Spleen (tissue), 11 donors: ENCODE results near the gene TBC1D24. TPM values are rescaled to one million over a fixed set of nuclear protein-coding genes. Genes with fewer than 3 reads are reported as not detected.

Source experiments
- DNase-seq: peaks from one replicate; pipeline ENCODE4 v3.0.0-alpha.2; 2020
- H3K27ac ChIP-seq, 8 donors: fragments of 200-600 bp; sonication (generic) in 7 of 8; 1 replicate in 4 of 8; 2 replicates in 4 of 8; pipeline versions ENCODE4 v1.5.0 to v1.8.0; 2016 to 2021; ENCODE audit warnings: inconsistent platforms in 4 of 8, mild to moderate bottlenecking in 4 of 8, moderate library complexity in 1 of 8
- H3K27me3 ChIP-seq, 7 donors: fragments of 200-600 bp; sonication (generic) in 6 of 7; replicated peaks in 1 of 7; 1 replicate in 4 of 7; 2 replicates in 3 of 7; pipeline versions ENCODE4 v1.5.0 to v1.8.0; 2016 to 2021; ENCODE audit warnings: inconsistent platforms in 3 of 7, mild to moderate bottlenecking in 1 of 7
- H3K36me3 ChIP-seq, 6 donors: fragments of 200-600 bp; sonication (generic) in 5 of 6; 1 replicate in 4 of 6; 2 replicates in 2 of 6; pipeline versions ENCODE4 v1.5.0 to v1.8.0; 2016 to 2021; ENCODE audit warnings: inconsistent platforms in 2 of 6
- H3K4me1 ChIP-seq, 6 donors: fragments of 200-600 bp; sonication (generic) in 5 of 6; 1 replicate in 3 of 6; 2 replicates in 3 of 6; pipeline versions ENCODE4 v1.5.0 to v1.8.0; 2016 to 2021; ENCODE audit warnings: inconsistent platforms in 3 of 6
- H3K4me3 ChIP-seq, 8 donors: fragments of 200-600 bp; sonication (generic) in 7 of 8; 1 replicate in 4 of 8; 2 replicates in 4 of 8; pipeline versions ENCODE4 v1.5.0 to v1.8.0; 2016 to 2021; ENCODE audit warnings: inconsistent platforms in 4 of 8, mild to moderate bottlenecking in 4 of 8, moderate library complexity in 2 of 8
- H3K9me3 ChIP-seq, 8 donors: fragments of 200-600 bp; sonication (generic) in 7 of 8; 1 replicate in 4 of 8; 2 replicates in 4 of 8; pipeline versions ENCODE4 v1.5.0 to v1.8.0; 2016 to 2021; ENCODE audit warnings: inconsistent platforms in 4 of 8
- POLR2A ChIP-seq, 3 donors: fragments of 450-650 bp; IDR thresholded peaks; one replicate each; pipeline ENCODE4 v1.5.1; 2017; ENCODE audit warnings: antibody characterized with exemption in 3 of 3, mild to moderate bottlenecking in 1 of 3
- POLR2AphosphoS5 ChIP-seq, 3 donors: sonication (generic); formaldehyde crosslinking; IDR thresholded peaks; one replicate each; pipeline ENCODE4 v1.5.1; 2017; ENCODE audit warnings: antibody characterized with exemption in 3 of 3
- WGBS, 5 donors: extraction: QIAGEN DNeasy Blood & Tissue Kit in 3 of 5; methylation state at CpG; one replicate each; pipeline versions ENCODE4 v1.1.5 to v1.1.7; 2013 to 2018; 5-methylcytosine and 5-hydroxymethylcytosine counted together
- intact Hi-C: fragments of 100-400 bp; cut with DNase I; formaldehyde crosslinking; loops from one replicate; pipeline ENCODE4 v1.15.0; 2023; ENCODE audit warnings: low total_unique reads
- polyA plus RNA-seq, 3 donors: library from polyadenylated mRNA; stranded (reverse); fragments of 200-250 nt; gene quantifications; one replicate each; pipeline ENCODE4 v1.2.1, GENCODE V29; 2013
- total RNA-seq, 7 donors: library from RNA; depleted of rRNA in 3 of 7; stranded (reverse); fragments of >200 nt in 3 of 7; fragmentation: NEBNext Ultra II Directional in 4 of 7; extraction: Animal tissue kit (Norgen Biotek cat#: 25700) in 4 of 7; gene quantifications; one replicate each; pipeline versions ENCODE4 v1.1.0 to v1.2.1, GENCODE V29; 2016 to 2021
- TF ChIP-seq, protein P1 (sequence below), 11 experiments: fragments of 200-600 bp in 7 of 11; fragments of 450-650 bp in 4 of 11; sonication (generic) in 4 of 11; IDR thresholded peaks in 8 of 11; conservative IDR thresholded peaks in 3 of 11; 1 replicate in 7 of 11; 2 replicates in 4 of 11; pipeline versions ENCODE4 v1.4.0 to v1.8.0; 2016 to 2021; ENCODE audit warnings: antibody characterized with exemption in 11 of 11, inconsistent platforms in 4 of 11, mild to moderate bottlenecking in 1 of 11
- donor health status: healthy with polysubstance abuse.
- donor health status: DM: no; HTN: no; CAD: no; lungs with moderate emphysema.
- donor health status: DM: no; HTN: no; CAD: no.
- donor health status: Bipolar disorder and iron deficiency.
- donor health status: healthy.
- donor health status: DM: no; HTN: no; CAD: no.
- donor health status: DM: yes; HTN: yes; CAD: no.

Gene TBC1D24
- total and polyA plus RNA-seq, 10 donors = 2.2 to 15.3 (median 11.3) TPM

- no peaks in the 10 kb centered on the region for H3K27me3 ChIP-seq
- 96 to 98% (median 96%) methylated on average over 9 to 21 of the region's 21 CpGs for WGBS, 5 donors
- no peak overlapping the region for H3K4me3 ChIP-seq
- no peak overlapping the region for H3K27ac ChIP-seq
- H3K36me3 ChIP-seq = peaks cover 0 to 62% (median 19%) of the 10 kb centered on the region in 6 donors
- intact Hi-C loops = no loop called here
- TF ChIP-seq POLR2A (IDR thresholded peaks at IDR 0.05) = no peak
- TF ChIP-seq, protein P1, sequence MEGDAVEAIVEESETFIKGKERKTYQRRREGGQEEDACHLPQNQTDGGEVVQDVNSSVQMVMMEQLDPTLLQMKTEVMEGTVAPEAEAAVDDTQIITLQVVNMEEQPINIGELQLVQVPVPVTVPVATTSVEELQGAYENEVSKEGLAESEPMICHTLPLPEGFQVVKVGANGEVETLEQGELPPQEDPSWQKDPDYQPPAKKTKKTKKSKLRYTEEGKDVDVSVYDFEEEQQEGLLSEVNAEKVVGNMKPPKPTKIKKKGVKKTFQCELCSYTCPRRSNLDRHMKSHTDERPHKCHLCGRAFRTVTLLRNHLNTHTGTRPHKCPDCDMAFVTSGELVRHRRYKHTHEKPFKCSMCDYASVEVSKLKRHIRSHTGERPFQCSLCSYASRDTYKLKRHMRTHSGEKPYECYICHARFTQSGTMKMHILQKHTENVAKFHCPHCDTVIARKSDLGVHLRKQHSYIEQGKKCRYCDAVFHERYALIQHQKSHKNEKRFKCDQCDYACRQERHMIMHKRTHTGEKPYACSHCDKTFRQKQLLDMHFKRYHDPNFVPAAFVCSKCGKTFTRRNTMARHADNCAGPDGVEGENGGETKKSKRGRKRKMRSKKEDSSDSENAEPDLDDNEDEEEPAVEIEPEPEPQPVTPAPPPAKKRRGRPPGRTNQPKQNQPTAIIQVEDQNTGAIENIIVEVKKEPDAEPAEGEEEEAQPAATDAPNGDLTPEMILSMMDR (IDR thresholded peaks at IDR 0.05 in 8 of 11, conservative IDR thresholded peaks at IDR 0.05 in 3 of 11) = no peak
- no peak for TF ChIP-seq POLR2AphosphoS5 (IDR thresholded peaks at IDR 0.05)
- DNase-seq = no peak
- H3K4me1 ChIP-seq = peaks cover 0 to 26% (median 18%) of the 10 kb centered on the region in 6 donors
- no peaks in the 10 kb centered on the region for H3K9me3 ChIP-seq
Measured at GRCh38 chr16:2456551-2457153, 18.3 kb upstream of the TBC1D24 start.

DNA sequence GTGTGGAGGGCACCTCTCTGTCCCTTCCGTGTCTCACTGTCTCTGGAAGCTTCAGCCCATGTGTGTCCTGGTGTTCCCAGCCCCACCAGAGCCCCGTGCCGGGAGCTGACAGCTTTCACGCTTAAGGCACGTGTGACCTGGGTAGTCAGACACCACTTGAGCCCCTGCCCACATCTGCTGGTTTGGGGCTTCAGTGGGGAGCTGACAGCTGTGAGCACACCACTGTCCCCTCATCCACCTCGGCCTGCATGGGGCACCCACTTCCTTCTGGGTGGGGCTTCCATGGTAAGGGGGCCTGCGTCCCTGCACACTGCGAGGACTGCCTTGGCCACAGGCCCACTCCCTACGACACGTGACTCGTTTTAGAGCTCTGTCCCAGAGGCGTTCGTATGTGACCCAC, 17.7 kb upstream of the TBC1D24 start:
- peaks cover 0 to 26% (median 18%) of the 10 kb centered on the region in 6 donors for H3K4me1 ChIP-seq
- intact Hi-C loops = no loop called here
- WGBS, 5 donors = 75 to 84% (median 80%) methylated on average over 13 of the region's 13 CpGs
- H3K36me3 ChIP-seq = peaks cover 0 to 56% (median 17%) of the 10 kb centered on the region in 6 donors
- H3K27me3 ChIP-seq = no peaks in the 10 kb centered on the region
- H3K4me3 ChIP-seq = no peak overlapping the region
- H3K9me3 ChIP-seq = no peaks in the 10 kb centered on the region
- no peak for TF ChIP-seq POLR2A (IDR thresholded peaks at IDR 0.05)
- TF ChIP-seq POLR2AphosphoS5 (IDR thresholded peaks at IDR 0.05) = peak in 1 of 3 donors; percentile 19
- no peak overlapping the region for H3K27ac ChIP-seq
- no peak for DNase-seq

GRCh38 chr16:2457946-2458345, 17.0 kb upstream of the TBC1D24 start:
- no peaks in the 10 kb centered on the region for H3K27me3 ChIP-seq
- TF ChIP-seq POLR2A (IDR thresholded peaks at IDR 0.05) (no peak), POLR2AphosphoS5 (IDR thresholded peaks at IDR 0.05) (no peak)
- TF ChIP-seq, protein P1 (IDR thresholded peaks at IDR 0.05 in 8 of 11, conservative IDR thresholded peaks at IDR 0.05 in 3 of 11) = no peak
- DNase-seq = no peak
- no peak overlapping the region for H3K4me3 ChIP-seq
- peaks cover 0 to 49% (median 17%) of the 10 kb centered on the region in 6 donors for H3K36me3 ChIP-seq
- 81 to 93% (median 87%) methylated on average over 7 of the region's 7 CpGs for WGBS, 5 donors
- no peaks in the 10 kb centered on the region for H3K9me3 ChIP-seq
- H3K27ac ChIP-seq = no peak overlapping the region
- peaks cover 0 to 26% (median 18%) of the 10 kb centered on the region in 6 donors for H3K4me1 ChIP-seq
- intact Hi-C loops = no loop called here

DNA sequence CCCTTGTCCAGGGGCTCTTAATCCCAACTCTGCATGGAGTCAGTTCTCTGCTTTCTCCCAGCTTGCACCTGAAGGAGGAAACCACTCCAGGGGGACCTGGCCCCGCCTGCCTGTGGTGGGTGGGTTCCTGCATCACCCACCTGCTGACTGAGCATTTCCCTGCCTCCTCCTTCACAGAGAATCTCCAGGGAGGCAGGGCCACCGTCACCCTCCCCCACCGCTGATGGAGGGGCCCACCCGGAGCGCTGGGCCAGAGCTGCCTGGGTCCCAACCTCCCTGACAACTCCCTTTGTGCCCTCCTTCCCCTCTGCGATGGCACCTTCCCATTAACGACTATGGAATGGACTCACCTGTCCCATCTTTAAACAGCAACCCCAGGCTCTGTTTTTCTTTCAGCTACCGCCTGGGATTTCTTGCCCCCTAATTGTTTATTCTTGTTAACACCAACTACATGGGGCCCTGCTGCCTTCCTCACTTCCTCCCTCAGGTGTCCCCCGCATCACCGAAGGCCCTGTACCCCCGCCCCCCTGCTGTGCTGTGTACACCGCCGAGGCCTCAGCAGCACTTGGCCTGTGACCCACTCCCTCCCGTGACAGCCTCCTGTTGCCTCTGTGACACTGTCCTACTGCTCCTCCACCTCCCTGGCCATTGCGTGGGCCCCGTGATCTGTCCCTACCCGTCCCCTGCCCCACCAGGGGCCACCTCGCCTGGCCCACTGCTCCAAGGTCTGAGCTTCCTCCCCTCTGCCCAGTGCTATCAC, 15.9 kb upstream of the TBC1D24 start:
- WGBS, 5 donors = 32 to 51% (median 40%) methylated on average over 18 of the region's 18 CpGs
- Histone ChIP-seq H3K9me3 (no peaks in the 10 kb centered on the region), H3K4me1 (peaks cover 0 to 26% (median 18%) of the 10 kb centered on the region in 6 donors), H3K27me3 (no peaks in the 10 kb centered on the region), H3K27ac (peak overlapping the region in 5 of 8 donors; percentile 5 to 62 (median 39)), H3K36me3 (peaks cover 0 to 38% (median 8%) of the 10 kb centered on the region in 6 donors), H3K4me3 (peak overlapping the region; percentile 18 to 77 (median 64))
- TF ChIP-seq POLR2A (IDR thresholded peaks at IDR 0.05) = no peak
- no peak for TF ChIP-seq POLR2AphosphoS5 (IDR thresholded peaks at IDR 0.05)
- TF ChIP-seq, protein P1 (IDR thresholded peaks at IDR 0.05 in 8 of 11, conservative IDR thresholded peaks at IDR 0.05 in 3 of 11) = no peak
- intact Hi-C loops = no loop called here
- peak; percentile 79 for DNase-seq
